RWPE2 (cell line): Measurements from ENCODE around the gene CDH4.
A peak's percentile ranks its signal among the peaks of the same experiment; 100 is the strongest.

Source experiments
- ATAC-seq: fragments of 200-7000 bp; cut with Tn5 transposase; 3 replicates; pipeline ENCODE4 v1.9.1; 2021; ENCODE audit warnings: low read depth
- DNase-seq: peaks from one replicate; pipeline ENCODE4 v3.0.0-alpha.2; 2020; ENCODE audit warnings: low spot score
- H3K27ac ChIP-seq: fragments of 450-650 bp; 2 replicates; pipeline ENCODE4 v1.5.1; 2017; ENCODE audit warnings: mild to moderate bottlenecking; ENCODE audit not compliant: poor library complexity, severe bottlenecking
- H3K27me3 ChIP-seq: fragments of 250-450 bp; sonication (Bioruptor Pico); 2 replicates; pipeline ENCODE4 v1.5.1; 2021; ENCODE audit warnings: mild to moderate bottlenecking, moderate library complexity; ENCODE audit not compliant: insufficient read depth, poor library complexity, severe bottlenecking
- H3K36me3 ChIP-seq: fragments of 250-450 bp; sonication (Bioruptor Pico); 2 replicates; pipeline ENCODE4 v1.5.1; 2020; ENCODE audit warnings: low read depth, mild to moderate bottlenecking, moderate library complexity
- H3K4me1 ChIP-seq: fragments of 250-450 bp; sonication (Bioruptor Pico); 2 replicates; pipeline ENCODE4 v1.5.1; 2021; ENCODE audit warnings: mild to moderate bottlenecking, moderate library complexity; ENCODE audit not compliant: insufficient read depth, poor library complexity, severe bottlenecking
- H3K4me3 ChIP-seq: fragments of 250-450 bp; sonication (Bioruptor Pico); 2 replicates; pipeline ENCODE4 v1.5.1; 2021; ENCODE audit warnings: mild to moderate bottlenecking, moderate library complexity; ENCODE audit not compliant: severe bottlenecking
- H3K9me3 ChIP-seq: fragments of 250-450 bp; sonication (Bioruptor Pico); 2 replicates; pipeline ENCODE4 v1.5.1; 2021; ENCODE audit warnings: mild to moderate bottlenecking, moderate library complexity; ENCODE audit not compliant: severe bottlenecking
- CTCF ChIP-seq: fragments of 450-650 bp; IDR thresholded peaks from one replicate; pipeline ENCODE4 v1.5.1; 2017; ENCODE audit warnings: mild to moderate bottlenecking, moderate library complexity; ENCODE audit not compliant: poor library complexity, severe bottlenecking

The CDH4 gene

GRCh38 chr20:61303217-61303616, 51.2 kb downstream of the CDH4 start:
- peak; percentile 80 for DNase-seq
- H3K27ac ChIP-seq = no peak overlapping the region
- no peak for TF ChIP-seq CTCF
- no peak overlapping the region for H3K4me3 ChIP-seq
- H3K9me3 ChIP-seq = no peaks in the 10 kb centered on the region
- H3K4me1 ChIP-seq = peaks cover 4% of the 10 kb centered on the region
- no peak for ATAC-seq
- H3K27me3 ChIP-seq = no peaks in the 10 kb centered on the region
- H3K36me3 ChIP-seq = peaks cover 21% of the 10 kb centered on the region

GRCh38 chr20:61303675-61304074, 51.6 kb downstream of the CDH4 start:
- no peak for TF ChIP-seq CTCF

GRCh38 chr20:61304750-61305149, 52.7 kb downstream of the CDH4 start:
- no peak for TF ChIP-seq CTCF
- H3K27me3 ChIP-seq = no peaks in the 10 kb centered on the region
- no peaks in the 10 kb centered on the region for H3K4me1 ChIP-seq
- no peak overlapping the region for H3K4me3 ChIP-seq
- no peak overlapping the region for H3K27ac ChIP-seq
- ATAC-seq (no peak), DNase-seq (no peak)
- peaks cover 21% of the 10 kb centered on the region for H3K36me3 ChIP-seq
- H3K9me3 ChIP-seq = no peaks in the 10 kb centered on the region

More at GRCh38 chr20:61303675-61304074, 51.6 kb downstream of the CDH4 start:
- DNase-seq (peak; percentile 81), ATAC-seq (no peak)
- Histone ChIP-seq H3K9me3 (no peaks in the 10 kb centered on the region), H3K4me1 (no peaks in the 10 kb centered on the region), H3K27ac (no peak overlapping the region), H3K4me3 (no peak overlapping the region), H3K36me3 (peaks cover 21% of the 10 kb centered on the region), H3K27me3 (no peaks in the 10 kb centered on the region)

- Histone ChIP-seq H3K36me3 (peaks cover 14% of the 10 kb centered on the region), H3K4me1 (peaks cover 11% of the 10 kb centered on the region), H3K27me3 (no peaks in the 10 kb centered on the region), H3K9me3 (no peaks in the 10 kb centered on the region), H3K4me3 (no peak overlapping the region), H3K27ac (no peak overlapping the region)
- DNase-seq = no peak
- no peak for ATAC-seq
- no peak for TF ChIP-seq CTCF
These were observed 54.9 kb downstream of the CDH4 start for GRCh38 chr20:61306937-61307475.

GRCh38 chr20:61307686-61308476, 55.8 kb downstream of the CDH4 start:
- no peak overlapping the region for H3K4me3 ChIP-seq
- no peak for ATAC-seq
- no peak for TF ChIP-seq CTCF

More at GRCh38 chr20:61307686-61308476, 55.8 kb downstream of the CDH4 start:
- H3K36me3 ChIP-seq = peaks cover 13% of the 10 kb centered on the region
- no peaks in the 10 kb centered on the region for H3K9me3 ChIP-seq
- no peak overlapping the region for H3K27ac ChIP-seq
- no peaks in the 10 kb centered on the region for H3K27me3 ChIP-seq
- no peak for DNase-seq
- H3K4me1 ChIP-seq = peaks cover 11% of the 10 kb centered on the region
